Neuron (in vitro differentiated cells): ENCODE results near the gene GNG4.
"Not testable (repeated sequence)": the region's sequence is repeated elsewhere in the genome, so short reads cannot be mapped to it uniquely, and the experiment has no call there.

Experiments used
- H2AFZ ChIP-seq: one replicate; pipeline ENCODE4 v1.6.1; 2013; ENCODE audit warnings: low read depth, mild to moderate bottlenecking, inconsistent platforms, low read length, moderate library complexity
- H3K27me3 ChIP-seq: one replicate; pipeline ENCODE4 v1.6.1; 2013; ENCODE audit warnings: low read length; ENCODE audit not compliant: insufficient read depth
- H3K36me3 ChIP-seq: one replicate; pipeline ENCODE4 v1.6.1; 2013; ENCODE audit warnings: low read length; ENCODE audit not compliant: insufficient read depth
- H3K4me1 ChIP-seq: one replicate; pipeline ENCODE4 v1.6.1; 2013; ENCODE audit warnings: low read length; ENCODE audit not compliant: insufficient read depth
- H3K4me3 ChIP-seq: 2 replicates; pipeline ENCODE4 v1.5.1; 2013; ENCODE audit warnings: mild to moderate bottlenecking, low read length, moderate library complexity
- H3K9me3 ChIP-seq: one replicate; pipeline ENCODE4 v1.6.1; 2013; ENCODE audit warnings: low read length

The GNG4 gene

DNA sequence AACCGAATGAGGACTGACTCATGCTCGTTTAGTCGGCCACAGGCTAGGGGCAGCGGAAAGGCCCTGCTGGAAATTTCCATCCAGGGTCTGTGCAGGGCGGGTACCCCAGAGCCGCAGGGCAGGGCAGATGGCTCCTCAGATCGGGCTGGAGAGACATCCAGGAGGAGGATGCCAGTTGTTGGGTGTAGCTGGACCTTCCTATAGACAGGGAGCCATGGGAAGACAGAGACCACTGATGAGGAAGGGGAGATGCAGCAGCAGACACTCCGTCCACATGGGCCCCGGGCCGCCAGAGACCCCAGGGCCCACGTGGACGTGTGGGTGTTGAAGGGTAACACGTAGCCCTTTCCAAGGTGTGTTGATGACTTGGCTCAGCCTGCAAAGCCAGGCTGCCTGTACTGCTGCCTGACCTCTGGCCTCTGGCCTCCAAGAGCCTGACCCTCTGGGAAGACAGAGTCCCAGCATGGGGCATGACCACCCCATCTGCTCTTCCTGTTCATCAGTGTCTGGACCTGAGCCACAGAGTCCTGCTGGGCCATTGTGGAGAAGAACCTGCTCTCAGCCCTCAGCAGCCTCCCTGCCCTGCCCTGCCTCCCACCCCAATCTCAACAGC, 4.8 kb downstream of the GNG4 start:
- H2AFZ ChIP-seq, result no peak overlapping the region
- H3K36me3 ChIP-seq, result no peaks in the 10 kb centered on the region
- peaks cover 16% of the 10 kb centered on the region for H3K9me3 ChIP-seq
- no peak overlapping the region for H3K4me3 ChIP-seq
- H3K27me3 ChIP-seq, result no peaks in the 10 kb centered on the region
- peaks cover 8% of the 10 kb centered on the region for H3K4me1 ChIP-seq

DNA sequence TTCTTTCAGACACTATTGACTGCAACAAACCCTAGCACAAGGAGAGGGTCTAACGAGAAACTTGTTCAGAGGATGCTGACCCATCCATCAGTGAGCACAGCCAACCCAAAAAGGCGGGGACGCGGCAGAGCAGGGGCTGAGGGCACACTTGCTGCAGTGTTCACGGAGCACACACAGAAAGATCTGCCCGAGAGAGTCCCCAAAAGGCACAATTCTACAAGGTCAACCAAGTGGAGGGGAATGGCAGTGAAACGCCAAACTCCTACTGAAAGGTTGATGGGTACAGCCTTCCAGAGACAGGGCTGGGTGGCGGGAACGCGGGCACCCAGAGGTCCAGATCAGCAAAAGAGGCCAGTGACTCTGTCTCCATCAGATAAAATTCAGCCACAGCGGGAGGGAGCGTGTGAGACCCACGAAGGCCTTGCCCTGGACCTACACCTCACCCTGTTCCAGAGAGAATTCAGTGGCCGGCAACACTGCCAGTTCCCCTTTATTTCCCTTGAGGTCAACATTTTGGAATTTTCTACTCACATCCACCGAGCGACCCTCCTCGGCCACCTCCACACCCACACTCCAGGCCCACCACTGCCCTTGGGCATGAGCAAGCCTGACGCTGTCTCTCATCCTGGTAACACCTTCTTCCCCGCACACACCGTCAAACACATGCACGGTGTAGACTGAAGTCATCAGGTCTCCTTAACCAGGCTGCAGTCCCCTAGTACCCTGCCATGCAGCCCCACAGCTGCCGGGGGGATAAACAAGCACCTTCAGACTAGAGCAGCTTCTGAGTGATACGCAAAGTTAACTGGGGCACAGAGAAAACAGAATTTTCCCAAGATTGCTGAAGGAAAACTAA, 5.5 kb downstream of the GNG4 start:
- Histone ChIP-seq H3K4me3 (no peak overlapping the region), H3K9me3 (peaks cover 16% of the 10 kb centered on the region), H3K27me3 (no peaks in the 10 kb centered on the region), H3K36me3 (no peaks in the 10 kb centered on the region), H2AFZ (no peak overlapping the region), H3K4me1 (peaks cover 8% of the 10 kb centered on the region)

DNA sequence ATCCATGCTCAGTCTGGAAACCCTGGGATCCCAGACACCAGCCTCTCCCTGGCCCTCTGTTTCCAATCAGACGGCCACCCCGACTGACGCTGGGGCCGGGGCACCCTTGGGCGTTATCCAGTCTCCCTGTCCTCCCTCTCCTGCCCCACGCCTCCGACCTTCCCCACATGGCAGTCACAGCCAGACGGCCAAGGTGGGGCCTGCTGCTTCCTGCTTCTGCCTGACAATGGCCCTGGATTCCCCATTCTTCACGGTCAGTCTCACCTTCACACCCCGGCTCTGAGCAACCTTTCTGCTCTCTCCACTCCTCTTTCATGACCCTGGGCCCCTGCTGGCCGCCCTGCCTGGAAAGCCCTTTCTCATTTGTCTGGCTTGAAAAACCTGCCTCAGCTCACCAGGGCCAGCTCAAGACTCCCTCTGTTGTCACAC, 6.6 kb downstream of the GNG4 start:
- Histone ChIP-seq H3K4me1 (peaks cover 3% of the 10 kb centered on the region), H2AFZ (no peak overlapping the region)

DNA sequence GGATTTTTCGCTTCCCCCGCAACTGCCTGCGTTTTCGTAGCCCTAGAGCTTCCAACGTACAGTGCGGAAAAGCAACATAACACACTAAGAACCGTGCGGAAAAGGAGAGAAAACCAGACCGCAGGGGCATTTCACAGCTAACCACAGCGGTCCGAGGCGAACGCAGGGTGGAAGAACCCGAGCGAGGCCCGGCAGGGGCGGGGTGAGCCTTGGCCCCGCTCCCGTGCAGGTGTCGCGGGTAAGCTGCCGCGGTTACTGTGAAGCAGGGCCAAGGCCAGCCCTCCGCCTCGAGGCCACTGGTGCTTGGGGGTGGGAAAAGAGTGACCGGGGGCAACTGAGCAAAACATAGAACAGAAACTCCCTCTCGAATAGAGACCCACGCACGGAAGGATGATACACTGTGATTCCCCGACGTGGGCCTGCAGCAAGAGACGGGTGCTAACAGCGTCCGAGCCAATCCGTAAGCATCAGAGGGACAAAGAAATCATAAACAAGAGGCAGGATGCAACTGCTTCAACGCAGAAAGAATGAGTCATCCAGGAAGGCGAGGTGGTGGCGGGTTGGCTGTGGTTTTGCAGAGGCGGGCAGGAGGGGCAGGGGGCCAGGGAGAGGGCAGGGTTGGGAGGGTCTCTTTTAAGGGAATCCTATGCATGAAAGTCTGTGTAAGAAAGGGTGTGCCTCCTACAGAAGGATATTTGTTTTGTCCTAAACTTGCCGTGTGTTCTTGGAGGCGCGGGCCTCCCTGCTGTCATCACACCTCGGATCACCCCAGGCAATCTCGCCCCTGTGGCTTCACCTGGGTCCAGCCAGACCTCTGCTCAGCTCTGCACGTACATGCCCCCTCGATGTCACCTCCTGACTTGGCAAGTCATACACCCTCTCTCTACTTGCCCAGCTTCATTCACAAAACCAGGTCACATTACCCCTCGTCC, 7.3 kb downstream of the GNG4 start:
- peaks cover 17% of the 10 kb centered on the region for H3K9me3 ChIP-seq
- H3K4me3 ChIP-seq, result no peak overlapping the region
- H2AFZ ChIP-seq, result no peak overlapping the region
- H3K27me3 ChIP-seq, result no peaks in the 10 kb centered on the region
- H3K4me1 ChIP-seq, result no peaks in the 10 kb centered on the region
- H3K36me3 ChIP-seq, result peaks cover 2% of the 10 kb centered on the region

More for the DNA sequence above, 6.6 kb downstream of the GNG4 start:
- no peak overlapping the region for H3K4me3 ChIP-seq
- H3K27me3 ChIP-seq, result no peaks in the 10 kb centered on the region
- no peaks in the 10 kb centered on the region for H3K36me3 ChIP-seq
- peaks cover 16% of the 10 kb centered on the region for H3K9me3 ChIP-seq

DNA sequence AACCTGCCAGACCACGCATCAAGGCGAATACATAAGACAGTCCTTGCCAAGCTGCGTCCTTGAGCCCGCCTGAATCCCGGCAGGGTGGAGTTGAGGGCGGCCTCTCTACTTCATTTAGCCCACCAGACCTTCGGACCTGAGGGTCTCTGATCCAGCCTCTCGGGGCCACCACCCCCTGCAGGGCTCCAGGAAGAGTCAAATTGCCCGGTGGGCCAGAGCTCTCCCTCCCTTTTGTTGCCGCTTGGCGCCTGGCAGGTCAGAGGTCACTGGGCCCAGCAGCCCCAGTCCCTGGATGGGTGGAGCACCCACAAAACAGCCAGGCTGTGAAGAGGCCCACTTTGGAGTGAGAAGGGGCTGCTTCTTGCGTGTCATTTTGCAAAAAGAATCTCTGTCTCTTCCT, 9.0 kb downstream of the GNG4 start:
- peaks cover 23% of the 10 kb centered on the region for H3K9me3 ChIP-seq
- no peaks in the 10 kb centered on the region for H3K4me1 ChIP-seq
- peaks cover 2% of the 10 kb centered on the region for H3K36me3 ChIP-seq
- H3K4me3 ChIP-seq, result no peak overlapping the region
- H3K27me3 ChIP-seq, result no peaks in the 10 kb centered on the region
- no peak overlapping the region for H2AFZ ChIP-seq

DNA sequence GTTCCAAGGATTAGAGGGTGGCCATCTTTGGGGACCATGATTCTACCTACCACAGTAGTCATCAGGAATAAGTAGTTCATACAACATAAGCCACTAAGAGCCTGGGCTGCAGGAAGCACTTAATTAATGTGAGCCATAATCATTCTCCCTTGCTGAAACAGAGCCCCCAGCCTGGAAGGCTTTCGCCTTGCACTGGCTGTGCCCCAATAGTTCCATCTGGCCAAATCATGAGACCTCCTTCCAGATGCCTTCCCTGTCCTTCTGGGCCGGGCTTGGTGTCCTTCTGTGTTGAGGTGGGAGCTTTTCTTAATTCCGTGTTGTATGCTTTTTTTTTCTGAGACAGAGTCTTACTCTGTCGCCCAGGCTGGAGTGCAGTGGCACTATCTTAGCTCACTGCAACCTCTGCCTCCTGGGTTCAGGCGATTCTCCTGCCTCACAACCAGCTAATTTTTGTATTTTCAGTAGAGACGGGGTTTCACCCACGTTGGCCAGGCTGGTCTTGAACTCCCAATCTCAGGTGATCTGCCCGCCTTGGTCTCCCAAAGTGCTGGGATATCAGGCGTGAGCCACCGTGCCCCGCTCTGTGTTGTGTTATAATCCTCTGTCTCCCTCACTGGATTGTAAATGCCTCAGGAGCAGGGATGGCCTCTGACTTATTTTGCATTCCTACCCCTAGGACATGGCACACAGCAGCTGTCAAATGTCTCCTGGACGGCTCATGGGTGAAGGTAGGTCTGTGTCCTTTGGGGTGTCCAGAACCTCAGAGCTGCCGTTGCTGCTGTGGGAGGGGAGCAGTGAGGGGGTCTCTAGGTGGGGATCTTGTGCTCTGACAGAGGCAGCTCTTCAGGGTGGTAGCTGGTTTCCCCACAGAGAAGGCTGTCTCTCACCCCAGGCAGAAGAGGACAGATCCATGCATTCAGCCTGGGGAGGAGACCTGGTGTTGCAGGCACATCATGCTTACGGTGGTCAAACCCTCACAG, 10.1 kb downstream of the GNG4 start:
- Histone ChIP-seq H3K4me3 (no peak overlapping the region), H3K9me3 (peaks cover 23% of the 10 kb centered on the region), H3K36me3 (peaks cover 2% of the 10 kb centered on the region), H3K27me3 (no peaks in the 10 kb centered on the region), H3K4me1 (no peaks in the 10 kb centered on the region), H2AFZ (no peak overlapping the region)

DNA sequence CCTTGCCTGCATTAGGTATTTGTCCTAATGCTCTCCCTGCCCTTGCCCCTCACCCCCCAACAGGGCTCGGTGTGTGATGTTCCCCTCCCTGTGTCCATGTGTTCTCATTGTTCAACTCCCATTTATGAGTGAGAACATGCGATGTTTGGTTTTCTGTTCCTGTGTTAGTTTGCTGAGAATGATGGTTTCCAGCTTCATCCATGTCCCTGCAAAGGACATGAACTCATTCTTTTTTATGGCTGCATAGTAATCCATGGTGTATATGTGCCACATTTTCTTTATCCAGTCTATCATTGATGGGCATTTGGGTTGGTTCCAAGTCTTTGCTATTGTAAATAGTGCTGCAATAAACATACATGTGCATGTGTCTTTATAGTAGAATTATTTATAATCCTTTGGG, 11.0 kb downstream of the GNG4 start:
- H3K36me3 ChIP-seq, H2AFZ ChIP-seq, H3K4me3 ChIP-seq, H3K4me1 ChIP-seq, H3K27me3 ChIP-seq: not testable (repeated sequence)
- H3K9me3 ChIP-seq, result peaks cover 23% of the 10 kb centered on the region

DNA sequence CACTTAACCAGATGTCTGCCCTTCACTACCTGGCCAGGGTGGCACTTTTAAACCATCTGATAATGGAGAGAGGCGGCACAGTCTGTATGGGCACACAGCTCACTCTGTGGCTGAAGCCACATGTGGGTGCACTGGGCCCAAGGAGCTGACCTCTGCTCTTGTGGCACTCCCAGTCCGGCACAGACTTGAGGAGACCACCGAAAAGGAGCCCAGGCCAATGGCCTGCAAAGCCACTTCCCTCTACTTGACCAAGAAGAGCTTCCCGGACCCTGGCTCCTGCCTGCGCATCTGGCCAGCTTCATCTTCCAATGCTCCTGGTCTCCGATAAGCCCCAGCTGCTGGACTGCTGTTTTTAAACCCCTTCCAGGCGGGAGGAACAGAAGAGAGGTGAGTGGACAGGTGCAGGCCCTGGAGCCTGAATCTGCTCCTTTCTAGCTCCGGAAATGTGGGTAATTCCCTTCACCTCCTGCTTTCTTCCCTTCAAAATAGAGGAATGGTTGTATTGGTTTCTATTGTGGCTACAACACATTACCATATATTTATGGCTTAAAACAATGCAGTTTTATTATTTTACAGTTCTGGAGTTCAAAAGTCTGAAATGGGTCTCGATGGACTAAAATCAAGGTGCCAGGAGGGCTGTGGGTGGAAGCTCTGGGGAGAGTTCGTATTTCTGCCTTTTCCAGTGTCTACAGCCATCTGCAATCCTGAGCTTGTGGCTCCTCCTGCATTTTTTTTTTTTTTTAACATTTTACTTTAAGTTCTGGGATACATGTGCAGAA, 11.6 kb downstream of the GNG4 start:
- Histone ChIP-seq H2AFZ (no peak overlapping the region), H3K9me3 (peaks cover 22% of the 10 kb centered on the region), H3K4me1 (peaks cover 5% of the 10 kb centered on the region), H3K4me3 (no peak overlapping the region), H3K27me3 (no peaks in the 10 kb centered on the region), H3K36me3 (peaks cover 2% of the 10 kb centered on the region)

DNA sequence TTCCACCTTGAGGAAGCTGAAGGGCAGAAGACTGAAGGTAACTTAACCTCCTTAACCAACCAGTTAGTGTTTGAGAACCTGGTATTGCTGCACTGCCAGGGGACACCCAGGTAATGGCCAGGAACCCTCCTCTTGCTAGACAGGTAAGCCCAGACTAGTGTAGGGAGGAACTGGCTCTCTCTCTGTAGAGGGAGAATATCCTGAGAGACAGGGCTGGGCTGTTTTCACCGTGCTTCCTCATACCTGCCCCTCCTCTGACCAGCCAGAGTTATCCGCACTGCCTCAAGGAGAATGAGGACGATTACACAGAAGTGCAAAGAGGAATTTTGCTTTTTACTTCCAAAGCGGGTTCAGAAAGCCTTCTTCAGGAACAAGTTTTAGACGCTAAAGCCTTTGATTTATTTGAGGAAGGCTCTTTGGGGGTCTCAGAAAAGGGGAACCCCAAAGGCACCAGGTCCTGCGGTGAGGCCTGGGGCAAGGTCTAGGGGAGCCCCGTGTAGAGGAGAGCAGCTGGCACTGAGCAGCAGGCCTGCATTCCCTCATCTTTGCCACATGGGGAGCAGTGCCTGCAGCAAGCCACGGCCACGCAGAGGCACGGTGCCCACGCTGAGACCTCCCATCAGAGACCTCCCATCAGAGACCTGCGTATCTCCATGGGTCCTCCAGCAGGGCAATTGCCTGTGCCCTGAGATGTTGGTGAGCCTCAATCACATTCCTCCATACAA, 13.5 kb downstream of the GNG4 start:
- Histone ChIP-seq H3K4me1 (peaks cover 15% of the 10 kb centered on the region), H3K9me3 (peaks cover 15% of the 10 kb centered on the region), H3K4me3 (no peak overlapping the region), H2AFZ (no peak overlapping the region), H3K27me3 (no peaks in the 10 kb centered on the region), H3K36me3 (peaks cover 2% of the 10 kb centered on the region)

DNA sequence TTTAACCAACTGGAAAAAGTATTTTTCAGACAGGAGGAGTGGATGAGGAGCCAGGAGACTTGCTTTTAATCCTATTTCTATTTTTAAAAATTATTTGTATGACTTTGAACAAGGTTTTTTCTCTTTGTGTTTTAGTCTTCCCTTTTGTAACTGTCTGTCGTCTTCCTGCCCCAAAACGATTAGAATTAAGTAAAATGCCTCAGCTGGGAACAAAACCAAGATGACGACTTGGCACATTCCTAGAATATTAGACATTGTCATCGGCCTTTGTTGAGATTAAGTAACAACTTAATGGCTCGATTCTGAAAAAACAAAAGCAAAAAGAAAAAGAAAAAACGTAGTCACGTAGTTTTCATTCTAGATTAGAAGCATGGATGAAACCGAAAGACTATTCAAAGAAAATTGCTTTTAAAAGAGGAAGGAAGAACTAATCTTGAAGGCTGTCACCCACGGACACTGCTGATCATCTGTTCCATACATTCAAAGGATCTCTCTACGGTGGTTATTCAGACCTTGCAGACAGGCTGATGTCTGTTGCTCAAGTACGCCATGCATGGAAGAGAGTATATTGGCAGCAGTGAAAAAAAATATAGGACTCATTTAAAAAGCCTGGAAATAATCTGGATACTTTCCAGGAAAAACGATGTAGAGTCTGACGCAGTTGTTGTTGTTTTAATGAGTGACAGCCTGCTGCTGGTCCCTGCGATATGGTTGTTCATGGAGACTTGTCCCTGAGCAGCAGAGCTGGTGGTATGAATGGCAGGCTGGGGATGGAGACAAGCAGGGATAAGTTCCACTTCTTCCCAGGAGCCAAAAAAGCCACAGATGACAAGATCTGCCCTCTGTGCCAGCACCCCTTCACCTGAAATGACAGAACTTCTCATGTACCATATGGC, 16.8 kb downstream of the GNG4 start:
- no peak overlapping the region for H3K4me3 ChIP-seq
- no peaks in the 10 kb centered on the region for H3K27me3 ChIP-seq
- peaks cover 15% of the 10 kb centered on the region for H3K4me1 ChIP-seq
- H3K36me3 ChIP-seq, result peaks cover 2% of the 10 kb centered on the region
- H2AFZ ChIP-seq, result no peak overlapping the region
- H3K9me3 ChIP-seq, result peaks cover 7% of the 10 kb centered on the region
